ENCODE results near the gene INCENP. TPM values are rescaled to one million over a fixed set of nuclear protein-coding genes. Genes with fewer than 3 reads are reported as not detected.

Gene INCENP
- total RNA-seq, 1 experiment from 2014 or later = 103 TPM

- no peak for DNase-seq (ENCODE audit: low read depth)
Observed at GRCh38 chr11:62140304-62141110, 16.7 kb downstream of the INCENP start.

- DNase-seq (ENCODE audit: low read depth) = no peak
Observed at GRCh38 chr11:62141111-62142042, 17.6 kb downstream of the INCENP start.

GRCh38 chr11:62142043-62142375, 18.2 kb downstream of the INCENP start:
- no peak for DNase-seq (ENCODE audit: low read depth)

GRCh38 chr11:62142921-62143320, 19.1 kb downstream of the INCENP start:
- DNase-seq (ENCODE audit: low read depth) = no peak

GRCh38 chr11:62143727-62144126, 19.9 kb downstream of the INCENP start:
- DNase-seq (ENCODE audit: low read depth) = no peak

- no peak for DNase-seq (ENCODE audit: low read depth)
Observed at GRCh38 chr11:62144641-62145255, 20.9 kb downstream of the INCENP start.

- DNase-seq (ENCODE audit: low read depth) = no peak
Observed at GRCh38 chr11:62145261-62145871, 21.6 kb downstream of the INCENP start.

GRCh38 chr11:62146476-62147200, 22.8 kb downstream of the INCENP start:
- no peak for DNase-seq (ENCODE audit: low read depth)

GRCh38 chr11:62147545-62147944, 23.7 kb downstream of the INCENP start:
- DNase-seq (ENCODE audit: low read depth) = no peak

- no peak for DNase-seq (ENCODE audit: low read depth)
Observed at GRCh38 chr11:62148271-62148980, 24.6 kb downstream of the INCENP start.

GRCh38 chr11:62149986-62150886, 26.4 kb downstream of the INCENP start:
- DNase-seq (ENCODE audit: low read depth) = no peak

- no peak for DNase-seq (ENCODE audit: low read depth)
Observed at GRCh38 chr11:62150887-62151736, 27.3 kb downstream of the INCENP start.

GRCh38 chr11:62151737-62152102, 27.9 kb downstream of the INCENP start:
- no peak for DNase-seq (ENCODE audit: low read depth)

GRCh38 chr11:62152245-62153086, 28.7 kb downstream of the INCENP start:
- DNase-seq (ENCODE audit: low read depth) = no peak

GRCh38 chr11:62153087-62153395, 29.2 kb downstream of the INCENP start:
- no peak for DNase-seq (ENCODE audit: low read depth)

GRCh38 chr11:62153617-62154016, 29.8 kb downstream of the INCENP start:
- no peak for DNase-seq (ENCODE audit: low read depth)

GRCh38 chr11:62157603-62158002, 33.8 kb downstream of the INCENP start:
- no peak for DNase-seq (ENCODE audit: low read depth)

- DNase-seq (ENCODE audit: low read depth) = no peak
Observed at GRCh38 chr11:62166371-62166770, 42.6 kb downstream of the INCENP start.
